SK-N-SH (cell line): ENCODE results near the gene SLC22A5. TPM values are rescaled to one million over a fixed set of nuclear protein-coding genes. Genes with fewer than 3 reads are reported as not detected.

Source experiments
- CTCF ChIA-PET: fragments of 300-600, 350-600 bp; formaldehyde crosslinking; extraction: SDS; loops from one replicate; lab custom pipeline; 2021; lab: Yijun Ruan, JAX
- POLR2A ChIA-PET: fragments of 350-600 bp; sonication (Branson Sonifier 250); formaldehyde crosslinking; extraction: SDS; loops from one replicate; lab custom pipeline; 2020; ENCODE audit warnings: antibody characterized with exemption, inconsistent platforms; lab: Yijun Ruan, JAX
- DNase-seq: peaks from one replicate; pipeline ENCODE4 v3.0.0; 2012
- H2AFZ ChIP-seq: fragments of 200-600 bp; sonication (generic); 2 replicates; pipeline ENCODE4 v1.8.1; 2016; ENCODE audit warnings: antibody characterized with exemption, mild to moderate bottlenecking, low read depth
- H3F3A ChIP-seq: fragments of 200-600 bp; sonication (generic); replicated peaks from 2 replicates; pipeline ENCODE3; 2016; ENCODE audit warnings: antibody characterized with exemption, mild to moderate bottlenecking; ENCODE audit not compliant: insufficient read depth
- H3K27ac ChIP-seq, 2 experiments: fragments of 200-500 bp in 1 of 2; fragments of 200-600 bp in 1 of 2; sonication (Bioruptor generic) in 1 of 2; sonication (generic), shearing (Covaris generic) in 1 of 2; 2 replicates each; pipeline versions ENCODE4 v1.5.1 to v1.6.1; 2014 to 2016; ENCODE audit warnings: low read depth in 2 of 2, inconsistent platforms in 1 of 2, low read length in 1 of 2, mild to moderate bottlenecking in 1 of 2, mixed read lengths in 1 of 2
- H3K27me3 ChIP-seq: fragments of 200-600 bp; sonication (generic), shearing (Covaris generic); 2 replicates; pipeline ENCODE4 v1.6.1; 2016; ENCODE audit warnings: mixed run types; ENCODE audit not compliant: insufficient read depth
- H3K36me3 ChIP-seq, 2 experiments: fragments of 200-500 bp in 1 of 2; fragments of 200-600 bp in 1 of 2; sonication (Bioruptor generic) in 1 of 2; sonication (generic) in 1 of 2; replicated peaks in 1 of 2; 2 replicates each; pipeline versions ENCODE3 to v1.5.1; 2014 to 2016; ENCODE audit warnings: low read length in 1 of 2, mild to moderate bottlenecking in 1 of 2; ENCODE audit not compliant: insufficient read depth in 2 of 2, control insufficient read depth in 1 of 2
- H3K4me1 ChIP-seq, 2 experiments: fragments of 200-500 bp in 1 of 2; fragments of 200-600 bp in 1 of 2; sonication (Bioruptor generic) in 1 of 2; sonication (generic), shearing (Covaris generic) in 1 of 2; 2 replicates each; pipeline versions ENCODE4 v1.5.1 to v1.6.1; 2014 to 2016; ENCODE audit warnings: low read depth in 1 of 2, low read length in 1 of 2, mixed run types in 1 of 2; ENCODE audit not compliant: insufficient read depth in 2 of 2, control insufficient read depth in 1 of 2
- H3K4me2 ChIP-seq: fragments of 200-600 bp; sonication (generic), shearing (Covaris generic); 2 replicates; pipeline ENCODE4 v1.6.1; 2017; ENCODE audit warnings: mixed run types
- H3K4me3 ChIP-seq, 2 experiments: fragments of 200-500 bp in 1 of 2; fragments of 200-600 bp in 1 of 2; sonication (Bioruptor generic) in 1 of 2; sonication (generic), shearing (Covaris generic) in 1 of 2; 2 replicates each; pipeline versions ENCODE4 v1.5.1 to v1.8.1; 2014 to 2016; ENCODE audit warnings: low read depth in 2 of 2, inconsistent platforms in 1 of 2, low read length in 1 of 2, mild to moderate bottlenecking in 1 of 2, mixed read lengths in 1 of 2, moderate library complexity in 1 of 2
- H3K79me2 ChIP-seq: fragments of 200-600 bp; sonication (generic); 2 replicates; pipeline ENCODE4 v1.8.1; 2017; ENCODE audit warnings: mild to moderate bottlenecking; ENCODE audit not compliant: insufficient read depth
- H3K9ac ChIP-seq: fragments of 200-600 bp; sonication (generic); 2 replicates; pipeline ENCODE4 v1.6.1; 2017; ENCODE audit warnings: mixed run types
- H3K9me2 ChIP-seq: fragments of 200-600 bp; sonication (generic); 2 replicates; pipeline ENCODE4 v1.6.1; 2017; ENCODE audit warnings: mixed run types
- H3K9me3 ChIP-seq: fragments of 200-600 bp; sonication (generic); 2 replicates; pipeline ENCODE4 v1.6.1; 2017; ENCODE audit warnings: mixed run types, mild to moderate bottlenecking, moderate library complexity
- H4K20me1 ChIP-seq: fragments of 200-600 bp; sonication (generic); 2 replicates; pipeline ENCODE4 v1.6.1; 2017; ENCODE audit warnings: mild to moderate bottlenecking, mixed run types; ENCODE audit not compliant: insufficient read depth
- CHD2 ChIP-seq: fragments of 150-350 bp; IDR thresholded peaks from 2 replicates; pipeline ENCODE4 v1.6.1; 2018; ENCODE audit warnings: low read length; ENCODE audit not compliant: partially characterized antibody
- ELF1 ChIP-seq: IDR thresholded peaks from 2 replicates; pipeline ENCODE4 v1.4.0; 2012
- EP300 ChIP-seq, 2 experiments: IDR thresholded peaks; 2 replicates each; pipeline versions ENCODE4 v1.4.0 to v1.6.1; 2012; ENCODE audit warnings: borderline replicate concordance in 1 of 2, low read depth in 1 of 2, low read length in 1 of 2
- FOSL2 ChIP-seq: IDR thresholded peaks from 2 replicates; pipeline ENCODE4 v1.4.0; 2012; ENCODE audit warnings: low read depth, mild to moderate bottlenecking, moderate library complexity, borderline replicate concordance
- FOXJ3 ChIP-seq: sonication (generic); formaldehyde crosslinking; IDR thresholded peaks from 2 replicates; pipeline ENCODE4 v1.5.1; 2020; ENCODE audit warnings: mild to moderate bottlenecking, missing genetic modification reagents
- FOXM1 ChIP-seq: IDR thresholded peaks from 2 replicates; pipeline ENCODE4 v1.4.0; 2012; ENCODE audit warnings: low read depth, mild to moderate bottlenecking
- GABPA ChIP-seq: IDR thresholded peaks from 2 replicates; pipeline ENCODE4 v1.4.0; 2012; ENCODE audit warnings: low read depth, mild to moderate bottlenecking
- JUND ChIP-seq: IDR thresholded peaks from 2 replicates; pipeline ENCODE4 v1.4.0; 2012
- MEF2A ChIP-seq: IDR thresholded peaks from 2 replicates; pipeline ENCODE4 v1.4.0; 2012; ENCODE audit warnings: low read depth, borderline replicate concordance
- MXI1 ChIP-seq: IDR thresholded peaks from 2 replicates; pipeline ENCODE4 v1.6.1; 2012; ENCODE audit warnings: mild to moderate bottlenecking, low read depth, low read length, improper control_type of control experiment
- NFIC ChIP-seq: IDR thresholded peaks from 2 replicates; pipeline ENCODE4 v1.4.0; 2012; ENCODE audit warnings: borderline replicate concordance
- NRF1 ChIP-seq: IDR thresholded peaks from 2 replicates; pipeline ENCODE4 v1.6.1; 2012; ENCODE audit warnings: low read depth, mild to moderate bottlenecking, low read length
- RCOR1 ChIP-seq: fragments of 150-350 bp; IDR thresholded peaks from 2 replicates; pipeline ENCODE4 v1.6.1; 2017; ENCODE audit warnings: antibody characterized with exemption, low read length
- RFX5 ChIP-seq: IDR thresholded peaks from 2 replicates; pipeline ENCODE4 v1.6.1; 2012; ENCODE audit warnings: mild to moderate bottlenecking, improper control_type of control experiment, low read length
- RXRA ChIP-seq: IDR thresholded peaks from 2 replicates; pipeline ENCODE4 v1.4.0; 2012; ENCODE audit warnings: low read depth, mild to moderate bottlenecking, borderline replicate concordance
- TAF1 ChIP-seq: IDR thresholded peaks from 2 replicates; pipeline ENCODE4 v1.6.1; 2012; ENCODE audit warnings: low read depth, mild to moderate bottlenecking, low read length, moderate library complexity, borderline replicate concordance
- TCF12 ChIP-seq: IDR thresholded peaks from 2 replicates; pipeline ENCODE4 v1.4.0; 2012
- TEAD4 ChIP-seq: IDR thresholded peaks from 2 replicates; pipeline ENCODE4 v1.4.0; 2012; ENCODE audit warnings: mild to moderate bottlenecking, borderline replicate concordance; ENCODE audit not compliant: insufficient read depth
- WGBS: methylation state at CpG from one replicate; pipeline ENCODE4 v1.1.6; 2017; ENCODE audit warnings: low lambda C conversion rate; 5-methylcytosine and 5-hydroxymethylcytosine counted together
- polyA plus RNA-seq, 3 experiments: library from polyadenylated mRNA; depleted of rRNA; stranded (reverse); fragments of >200 nt; gene quantifications; 2 replicates each; pipeline ENCODE4 v1.2.3, GENCODE V29; 2012
- TF ChIP-seq, protein P1 (sequence below): IDR thresholded peaks from 2 replicates; pipeline ENCODE4 v1.4.0; 2012; ENCODE audit warnings: low read depth, borderline replicate concordance
- TF ChIP-seq, protein P2 (sequence below): IDR thresholded peaks from 2 replicates; pipeline ENCODE4; 2012
- TF ChIP-seq, protein P3 (sequence below): fragments of 200-600 bp; sonication (generic); IDR thresholded peaks from 2 replicates; pipeline ENCODE4 v1.6.1; 2017; ENCODE audit warnings: antibody characterized with exemption, mild to moderate bottlenecking, moderate library complexity
- TF ChIP-seq, protein P4 (sequence below): fragments of 150-350 bp; IDR thresholded peaks from 2 replicates; pipeline ENCODE4 v1.6.1; 2017; ENCODE audit warnings: antibody characterized with exemption, low read length, low read depth, borderline replicate concordance
- TF ChIP-seq, protein P5 (sequence below): IDR thresholded peaks from 2 replicates; pipeline ENCODE4 v1.6.1; 2012; ENCODE audit warnings: mild to moderate bottlenecking, low read depth, low read length, moderate library complexity

The SLC22A5 gene
- polyA plus RNA-seq, 1 of the 3 experiments (the other 2 are of a cell fraction) = 8.3 TPM

DNA sequence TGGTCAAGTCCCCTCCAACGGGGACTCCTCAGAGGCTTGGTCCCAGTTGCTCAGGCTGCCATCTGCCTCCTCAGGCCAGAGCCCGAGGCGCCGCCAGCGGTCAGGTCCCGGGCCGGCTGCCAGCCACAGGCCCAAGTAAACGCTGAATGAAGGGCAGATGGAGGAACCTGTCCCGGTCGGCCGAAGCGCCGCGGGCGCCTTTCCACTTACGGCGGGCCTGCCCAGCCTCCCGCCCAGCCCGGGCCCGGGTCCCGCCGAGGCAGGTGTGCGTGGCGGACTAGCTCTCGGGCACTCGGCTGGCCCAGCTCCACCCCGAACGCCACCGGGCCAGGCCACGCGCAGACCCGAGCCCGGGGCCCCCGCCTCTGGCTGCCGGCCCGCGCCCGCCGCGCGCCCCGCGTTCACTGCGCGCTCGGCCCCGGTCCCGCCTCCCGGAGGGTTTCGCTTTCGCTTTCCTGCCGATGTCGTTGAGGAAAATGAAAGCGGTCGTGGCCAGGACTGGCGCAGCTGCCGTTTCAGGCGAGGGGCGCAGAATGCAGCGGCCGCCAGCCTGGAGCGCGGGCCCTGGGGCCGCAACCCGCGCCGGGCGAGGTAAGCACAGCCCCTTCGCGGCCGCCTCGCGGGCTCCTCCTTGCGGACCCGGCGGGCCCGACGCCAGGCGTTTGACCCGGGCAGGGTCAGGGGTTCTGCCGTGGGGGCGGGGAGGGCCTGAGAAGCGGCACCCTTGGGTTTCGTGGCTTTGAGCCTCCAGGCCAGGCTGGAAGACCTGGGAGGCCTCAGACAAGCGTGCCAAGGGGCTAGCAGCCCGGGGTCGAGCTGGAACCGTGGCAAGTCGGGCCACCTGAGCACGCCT is 41.2 kb downstream of the SLC22A5 start:
- peaks cover 23% of the 10 kb centered on the region for H3F3A ChIP-seq
- TF ChIP-seq EP300 (IDR thresholded peaks at IDR 0.05; ENCODE audit: borderline replicate concordance in 1 of 2, low read depth in 1 of 2, low read length in 1 of 2) (0 out of 4 replicates have a peak, but pooled peaks of 1 of the 2 experiments have one; percentile 6), TCF12 (peak; percentile 32; the same call in 1 of the 2 replicates), MXI1 (no peak), JUND (no peak), NRF1 (no peak), FOXJ3 (no peak), GABPA (no peak), ELF1 (no peak), RXRA (0 out of 2 replicates have a peak, but pooled peaks have one; percentile 51), FOXM1 (no peak), MEF2A (no peak), NFIC (peak; percentile 61), CHD2 (peak; percentile 76), TAF1 (peak; percentile 46), RCOR1 (no peak), FOSL2 (no peak), RFX5 (no peak), TEAD4 (no peak)
- TF ChIP-seq, protein P1, sequence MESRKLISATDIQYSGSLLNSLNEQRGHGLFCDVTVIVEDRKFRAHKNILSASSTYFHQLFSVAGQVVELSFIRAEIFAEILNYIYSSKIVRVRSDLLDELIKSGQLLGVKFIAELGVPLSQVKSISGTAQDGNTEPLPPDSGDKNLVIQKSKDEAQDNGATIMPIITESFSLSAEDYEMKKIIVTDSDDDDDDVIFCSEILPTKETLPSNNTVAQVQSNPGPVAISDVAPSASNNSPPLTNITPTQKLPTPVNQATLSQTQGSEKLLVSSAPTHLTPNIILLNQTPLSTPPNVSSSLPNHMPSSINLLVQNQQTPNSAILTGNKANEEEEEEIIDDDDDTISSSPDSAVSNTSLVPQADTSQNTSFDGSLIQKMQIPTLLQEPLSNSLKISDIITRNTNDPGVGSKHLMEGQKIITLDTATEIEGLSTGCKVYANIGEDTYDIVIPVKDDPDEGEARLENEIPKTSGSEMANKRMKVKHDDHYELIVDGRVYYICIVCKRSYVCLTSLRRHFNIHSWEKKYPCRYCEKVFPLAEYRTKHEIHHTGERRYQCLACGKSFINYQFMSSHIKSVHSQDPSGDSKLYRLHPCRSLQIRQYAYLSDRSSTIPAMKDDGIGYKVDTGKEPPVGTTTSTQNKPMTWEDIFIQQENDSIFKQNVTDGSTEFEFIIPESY = no peak
- TF ChIP-seq, protein P2, sequence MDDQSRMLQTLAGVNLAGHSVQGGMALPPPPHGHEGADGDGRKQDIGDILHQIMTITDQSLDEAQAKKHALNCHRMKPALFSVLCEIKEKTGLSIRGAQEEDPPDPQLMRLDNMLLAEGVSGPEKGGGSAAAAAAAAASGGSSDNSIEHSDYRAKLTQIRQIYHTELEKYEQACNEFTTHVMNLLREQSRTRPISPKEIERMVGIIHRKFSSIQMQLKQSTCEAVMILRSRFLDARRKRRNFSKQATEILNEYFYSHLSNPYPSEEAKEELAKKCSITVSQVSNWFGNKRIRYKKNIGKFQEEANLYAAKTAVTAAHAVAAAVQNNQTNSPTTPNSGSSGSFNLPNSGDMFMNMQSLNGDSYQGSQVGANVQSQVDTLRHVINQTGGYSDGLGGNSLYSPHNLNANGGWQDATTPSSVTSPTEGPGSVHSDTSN = peak; percentile 71
- TF ChIP-seq, protein P3, sequence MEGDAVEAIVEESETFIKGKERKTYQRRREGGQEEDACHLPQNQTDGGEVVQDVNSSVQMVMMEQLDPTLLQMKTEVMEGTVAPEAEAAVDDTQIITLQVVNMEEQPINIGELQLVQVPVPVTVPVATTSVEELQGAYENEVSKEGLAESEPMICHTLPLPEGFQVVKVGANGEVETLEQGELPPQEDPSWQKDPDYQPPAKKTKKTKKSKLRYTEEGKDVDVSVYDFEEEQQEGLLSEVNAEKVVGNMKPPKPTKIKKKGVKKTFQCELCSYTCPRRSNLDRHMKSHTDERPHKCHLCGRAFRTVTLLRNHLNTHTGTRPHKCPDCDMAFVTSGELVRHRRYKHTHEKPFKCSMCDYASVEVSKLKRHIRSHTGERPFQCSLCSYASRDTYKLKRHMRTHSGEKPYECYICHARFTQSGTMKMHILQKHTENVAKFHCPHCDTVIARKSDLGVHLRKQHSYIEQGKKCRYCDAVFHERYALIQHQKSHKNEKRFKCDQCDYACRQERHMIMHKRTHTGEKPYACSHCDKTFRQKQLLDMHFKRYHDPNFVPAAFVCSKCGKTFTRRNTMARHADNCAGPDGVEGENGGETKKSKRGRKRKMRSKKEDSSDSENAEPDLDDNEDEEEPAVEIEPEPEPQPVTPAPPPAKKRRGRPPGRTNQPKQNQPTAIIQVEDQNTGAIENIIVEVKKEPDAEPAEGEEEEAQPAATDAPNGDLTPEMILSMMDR = peak; percentile 62
- TF ChIP-seq, protein P4, sequence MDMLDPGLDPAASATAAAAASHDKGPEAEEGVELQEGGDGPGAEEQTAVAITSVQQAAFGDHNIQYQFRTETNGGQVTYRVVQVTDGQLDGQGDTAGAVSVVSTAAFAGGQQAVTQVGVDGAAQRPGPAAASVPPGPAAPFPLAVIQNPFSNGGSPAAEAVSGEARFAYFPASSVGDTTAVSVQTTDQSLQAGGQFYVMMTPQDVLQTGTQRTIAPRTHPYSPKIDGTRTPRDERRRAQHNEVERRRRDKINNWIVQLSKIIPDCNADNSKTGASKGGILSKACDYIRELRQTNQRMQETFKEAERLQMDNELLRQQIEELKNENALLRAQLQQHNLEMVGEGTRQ = no peak
- TF ChIP-seq, protein P5, sequence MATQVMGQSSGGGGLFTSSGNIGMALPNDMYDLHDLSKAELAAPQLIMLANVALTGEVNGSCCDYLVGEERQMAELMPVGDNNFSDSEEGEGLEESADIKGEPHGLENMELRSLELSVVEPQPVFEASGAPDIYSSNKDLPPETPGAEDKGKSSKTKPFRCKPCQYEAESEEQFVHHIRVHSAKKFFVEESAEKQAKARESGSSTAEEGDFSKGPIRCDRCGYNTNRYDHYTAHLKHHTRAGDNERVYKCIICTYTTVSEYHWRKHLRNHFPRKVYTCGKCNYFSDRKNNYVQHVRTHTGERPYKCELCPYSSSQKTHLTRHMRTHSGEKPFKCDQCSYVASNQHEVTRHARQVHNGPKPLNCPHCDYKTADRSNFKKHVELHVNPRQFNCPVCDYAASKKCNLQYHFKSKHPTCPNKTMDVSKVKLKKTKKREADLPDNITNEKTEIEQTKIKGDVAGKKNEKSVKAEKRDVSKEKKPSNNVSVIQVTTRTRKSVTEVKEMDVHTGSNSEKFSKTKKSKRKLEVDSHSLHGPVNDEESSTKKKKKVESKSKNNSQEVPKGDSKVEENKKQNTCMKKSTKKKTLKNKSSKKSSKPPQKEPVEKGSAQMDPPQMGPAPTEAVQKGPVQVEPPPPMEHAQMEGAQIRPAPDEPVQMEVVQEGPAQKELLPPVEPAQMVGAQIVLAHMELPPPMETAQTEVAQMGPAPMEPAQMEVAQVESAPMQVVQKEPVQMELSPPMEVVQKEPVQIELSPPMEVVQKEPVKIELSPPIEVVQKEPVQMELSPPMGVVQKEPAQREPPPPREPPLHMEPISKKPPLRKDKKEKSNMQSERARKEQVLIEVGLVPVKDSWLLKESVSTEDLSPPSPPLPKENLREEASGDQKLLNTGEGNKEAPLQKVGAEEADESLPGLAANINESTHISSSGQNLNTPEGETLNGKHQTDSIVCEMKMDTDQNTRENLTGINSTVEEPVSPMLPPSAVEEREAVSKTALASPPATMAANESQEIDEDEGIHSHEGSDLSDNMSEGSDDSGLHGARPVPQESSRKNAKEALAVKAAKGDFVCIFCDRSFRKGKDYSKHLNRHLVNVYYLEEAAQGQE = no peak

More for the DNA sequence above, 41.2 kb downstream of the SLC22A5 start:
- DNase-seq = peak; percentile 95
- no peaks in the 10 kb centered on the region for H3K9me2 ChIP-seq
- peaks cover 0 to 8% of the 10 kb centered on the region in 2 experiments for H3K36me3 ChIP-seq
- H3K27ac ChIP-seq = peak overlapping the region; percentile 81 to 89
- H4K20me1 ChIP-seq = no peaks in the 10 kb centered on the region
- H3K27me3 ChIP-seq = no peaks in the 10 kb centered on the region
- no peaks in the 10 kb centered on the region for H3K9me3 ChIP-seq
- peak overlapping the region; percentile 90 for H2AFZ ChIP-seq
- no peaks in the 10 kb centered on the region; the same call in 1 of the 2 replicates for H3K79me2 ChIP-seq
- 60% methylated on average over 1 of the region's 90 CpGs for WGBS
- CTCF ChIA-PET = interaction anchor here (0.6 to 3.4 kb wide), 29 partner anchors 10 to 231 kb away, joined by 3 to 27 read pairs (median 3); no protein-coding TSS in a partner anchor
- H3K4me1 ChIP-seq = peaks cover 19 to 26% of the 10 kb centered on the region in 2 experiments
- peak overlapping the region; percentile 94 for H3K4me2 ChIP-seq
- H3K4me3 ChIP-seq = peak overlapping the region; percentile 71 to 76
- POLR2A ChIA-PET = interaction anchor here (0.6 to 1.0 kb wide), 2 partner anchors 80 to 553 kb away, joined by 3 to 6 read pairs; partner anchors contain the start of gene IRF1
- peak overlapping the region; percentile 74 for H3K9ac ChIP-seq
